ENCODE measurements around the gene ANTXR2.
"Not testable (repeated sequence)": the region's sequence is repeated elsewhere in the genome, so short reads cannot be mapped to it uniquely, and the experiment has no call there.

The ANTXR2 gene

DNA sequence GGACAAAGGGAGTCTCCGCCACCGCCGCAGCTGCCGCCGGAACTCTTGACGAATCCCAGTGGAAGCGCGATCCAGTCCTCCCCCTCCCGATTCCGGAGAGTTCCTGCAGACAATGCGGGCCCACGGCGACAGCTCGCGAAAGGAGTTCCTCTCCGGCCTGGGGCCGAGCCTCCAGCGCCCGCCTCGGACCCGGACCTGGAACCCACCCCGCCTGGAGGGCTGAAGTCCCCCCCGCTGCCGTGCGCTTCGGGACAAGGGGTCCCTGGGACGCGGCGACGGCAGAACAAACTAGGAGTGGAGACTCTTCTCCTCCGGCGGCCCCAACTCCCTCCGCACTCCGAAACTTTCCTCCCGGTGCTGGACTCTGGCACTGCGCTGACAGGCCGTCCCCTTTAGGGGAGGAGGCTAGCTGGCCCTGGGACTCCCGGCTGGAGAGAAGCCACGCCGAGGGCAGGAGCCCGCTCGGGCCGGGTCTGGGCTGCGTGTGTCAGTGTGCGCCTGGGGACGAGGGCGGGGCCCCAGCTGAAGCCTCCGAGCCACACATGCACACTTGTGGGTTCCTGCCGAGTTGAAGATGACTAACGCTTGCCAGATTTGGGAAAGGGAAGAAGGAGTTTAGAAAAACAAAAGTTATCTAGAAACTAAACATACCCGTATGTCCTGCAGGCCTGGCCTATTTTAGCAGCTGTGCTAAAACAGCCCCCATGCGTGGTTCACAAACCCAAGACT, at the start of gene ANTXR2:
ANTXR2 (minus strand) TSS at position 486 of the 729 bp plus-strand sequence. CDS start 669 bp downstream, outside the sequence.
- peak in 2 of 3 experiments; percentile 25 to 43 for DNase-seq (ENCODE audit: low read depth in 2 of 3, low spot score in 2 of 3)

DNA sequence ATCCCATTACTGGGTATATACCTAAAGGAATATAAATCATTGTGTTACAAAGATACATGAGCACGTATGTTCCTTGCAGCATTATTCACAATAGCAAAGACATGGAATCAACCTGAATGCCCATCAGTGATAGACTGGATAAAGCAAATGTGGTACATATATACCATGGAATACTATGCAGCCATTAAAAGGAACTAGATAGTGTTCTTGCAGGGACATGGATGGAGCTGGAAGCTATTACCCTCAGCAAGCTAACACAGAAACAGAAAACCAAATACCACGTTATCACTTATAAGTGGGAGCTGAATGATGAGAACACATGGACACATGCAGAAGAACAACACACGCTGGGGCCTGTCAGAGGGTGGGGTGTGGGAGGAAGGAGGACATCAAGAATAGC, 48.8 kb upstream of the ANTXR2 start:
- DNase-seq (ENCODE audit: low read depth in 2 of 3, low spot score in 2 of 3): not testable (repeated sequence)

DNA sequence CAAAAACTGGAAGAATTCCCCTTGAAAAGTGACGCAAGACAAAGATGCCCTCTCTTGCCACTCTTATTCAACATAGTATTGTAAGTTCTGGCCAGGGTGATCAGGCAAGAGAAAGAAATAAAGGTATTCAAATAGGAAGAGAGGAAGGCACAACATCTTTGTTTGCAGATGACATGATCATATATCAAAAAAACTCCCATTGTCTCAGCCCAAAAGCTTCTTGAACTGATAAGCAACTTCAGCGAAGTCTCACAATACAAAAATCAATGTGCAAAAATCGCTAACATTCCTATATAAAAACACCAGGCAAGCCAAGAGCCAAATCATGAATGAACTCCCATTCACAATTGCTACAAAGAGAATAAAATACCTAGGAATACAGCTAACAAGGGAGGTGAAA, 46.6 kb upstream of the ANTXR2 start:
- DNase-seq (ENCODE audit: low read depth in 2 of 3, low spot score in 2 of 3): not testable (repeated sequence)

DNA sequence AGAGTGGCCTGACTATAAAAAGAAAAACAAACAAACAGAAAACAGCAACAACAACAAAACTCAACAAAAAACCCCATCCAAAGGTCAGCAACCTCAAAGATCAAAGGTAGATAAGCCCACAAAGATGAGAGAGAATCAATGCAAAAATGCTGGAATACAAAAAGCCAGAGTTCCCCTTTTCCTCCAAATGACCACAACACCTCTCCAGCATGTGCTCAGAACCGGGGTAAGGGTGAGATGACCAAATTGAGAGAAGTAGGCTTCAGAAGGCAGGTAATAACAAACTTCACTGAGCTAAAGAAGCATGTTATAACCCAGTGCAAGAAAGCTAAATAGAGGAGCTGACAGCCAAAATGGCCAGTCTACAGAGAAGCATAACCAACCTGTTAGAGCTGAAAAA, 43.5 kb upstream of the ANTXR2 start:
- DNase-seq (ENCODE audit: low read depth in 2 of 3, low spot score in 2 of 3): no peak

DNA sequence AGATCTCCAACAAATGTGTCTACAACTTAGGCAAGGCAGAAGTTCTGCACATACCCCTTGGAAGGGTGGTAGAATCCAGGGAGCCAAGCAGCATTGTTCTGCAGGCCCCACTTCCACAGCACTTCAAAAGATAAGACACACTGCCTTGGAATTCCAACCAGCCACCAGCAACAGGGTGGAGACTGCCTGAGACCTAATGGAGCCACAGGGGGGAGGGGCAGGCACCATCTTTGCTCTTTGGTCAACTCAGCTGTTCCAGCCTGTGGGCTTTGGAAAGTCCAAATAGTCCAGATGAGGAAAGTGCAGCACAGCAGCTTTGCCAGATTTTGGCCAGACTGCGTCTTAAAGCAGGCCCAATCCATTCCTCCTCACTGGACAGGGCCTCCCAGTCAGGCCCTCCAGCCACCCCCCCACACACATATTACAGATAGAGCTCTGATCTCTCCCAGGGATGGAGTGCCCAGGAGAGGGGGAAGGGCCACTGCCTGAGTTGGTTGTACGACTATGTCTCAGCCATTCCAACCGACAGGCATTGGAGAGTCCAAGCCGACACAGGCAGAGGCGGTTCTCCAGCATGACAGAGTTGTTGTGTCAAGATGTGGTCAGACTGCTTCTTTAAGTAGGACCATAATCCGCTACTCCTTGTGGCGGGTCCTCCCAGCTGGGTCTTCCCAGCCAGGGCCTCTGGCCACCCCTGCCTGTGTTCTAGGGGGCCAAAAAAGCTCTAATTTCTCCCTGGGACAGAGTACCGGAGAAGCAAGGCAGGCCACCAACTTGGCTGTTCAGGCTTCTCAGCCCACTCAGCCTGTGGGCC, 42.5 kb upstream of the ANTXR2 start:
- no peak for DNase-seq (ENCODE audit: low read depth in 2 of 3, low spot score in 2 of 3)

DNA sequence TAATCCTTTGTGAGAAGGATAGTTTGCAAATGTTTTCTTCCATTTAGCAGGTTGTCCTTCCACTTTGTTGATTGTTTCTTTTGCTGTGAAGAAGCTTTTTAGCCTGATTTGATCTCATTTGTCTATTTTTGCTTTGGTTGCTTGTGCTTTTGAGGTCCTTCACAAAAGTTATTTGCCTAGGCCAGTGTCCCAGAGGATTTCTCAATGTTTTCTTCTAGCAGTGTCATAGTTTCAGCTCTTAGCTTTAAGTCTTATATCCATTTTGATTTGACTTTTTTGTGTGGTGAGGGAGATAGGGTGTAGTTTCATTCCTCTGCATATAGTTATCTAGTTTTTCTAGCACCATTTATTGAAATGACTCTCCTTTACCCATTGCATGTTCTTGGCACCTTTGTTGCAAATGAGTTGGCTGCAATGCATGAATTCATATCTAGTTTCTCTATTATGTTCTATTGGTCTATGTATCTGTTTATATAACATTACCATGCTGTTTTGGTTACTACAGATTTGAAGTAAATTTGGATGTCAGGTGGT, 41.8 kb upstream of the ANTXR2 start:
- DNase-seq (ENCODE audit: low read depth in 2 of 3, low spot score in 2 of 3): no peak

DNA sequence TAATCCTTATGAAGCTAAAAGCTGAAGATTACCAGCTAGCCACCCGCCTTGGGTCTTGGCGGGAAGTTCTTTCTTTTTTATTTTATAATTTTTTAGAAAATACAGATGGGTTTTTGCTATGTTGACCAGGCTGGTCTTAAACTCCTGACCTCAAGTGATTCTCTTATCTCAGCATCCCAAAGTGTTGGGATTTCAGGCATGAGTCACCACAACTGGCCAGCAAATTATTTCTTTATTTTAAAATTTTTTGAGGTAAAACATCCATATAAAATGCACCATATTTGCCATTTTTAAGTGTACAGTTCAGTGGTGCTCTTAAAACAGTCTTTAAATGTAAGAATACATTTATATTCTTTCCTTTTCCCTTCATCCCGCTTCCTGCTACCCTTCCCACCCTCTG, 40.6 kb upstream of the ANTXR2 start:
- DNase-seq (ENCODE audit: low read depth in 2 of 3, low spot score in 2 of 3): no peak

DNA sequence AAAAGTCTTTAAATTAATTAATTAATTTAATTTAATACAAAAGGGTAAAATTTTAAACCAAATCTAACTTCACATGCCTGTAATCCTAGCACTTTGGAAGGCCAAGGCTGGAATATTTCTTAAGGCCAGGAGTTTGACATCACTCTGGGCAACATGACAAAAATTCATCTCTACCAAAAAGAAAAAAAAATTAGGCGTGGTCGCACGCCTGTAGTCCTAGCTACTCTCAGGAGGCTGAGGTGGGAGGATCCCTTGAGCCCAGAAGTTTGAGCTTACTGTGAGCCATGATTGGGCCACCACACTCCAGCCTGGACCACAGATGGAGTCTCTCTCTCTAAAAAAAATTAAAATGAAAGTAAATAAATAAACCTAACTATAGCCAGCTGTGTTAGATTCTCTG, 39.2 kb upstream of the ANTXR2 start:
- DNase-seq (ENCODE audit: low read depth in 2 of 3, low spot score in 2 of 3): no peak

DNA sequence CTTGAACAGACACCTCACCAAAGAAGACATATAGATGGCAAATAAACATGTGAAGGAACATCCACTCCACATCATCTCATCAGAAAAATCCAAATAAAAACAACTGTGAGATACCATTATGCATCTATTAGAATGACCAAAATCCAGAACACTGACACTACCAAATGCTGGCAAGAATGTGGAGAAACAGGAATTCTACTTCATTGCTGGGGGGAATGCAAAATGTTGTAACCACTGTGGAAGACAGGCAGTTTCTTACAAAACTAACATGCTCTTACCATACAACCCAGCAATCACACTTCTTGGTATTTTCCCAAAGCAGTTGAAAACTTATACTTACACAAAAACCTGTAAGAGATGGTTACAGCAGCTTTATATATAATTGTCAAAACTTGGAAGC, 38.2 kb upstream of the ANTXR2 start:
- DNase-seq (ENCODE audit: low read depth in 2 of 3, low spot score in 2 of 3): no peak

DNA sequence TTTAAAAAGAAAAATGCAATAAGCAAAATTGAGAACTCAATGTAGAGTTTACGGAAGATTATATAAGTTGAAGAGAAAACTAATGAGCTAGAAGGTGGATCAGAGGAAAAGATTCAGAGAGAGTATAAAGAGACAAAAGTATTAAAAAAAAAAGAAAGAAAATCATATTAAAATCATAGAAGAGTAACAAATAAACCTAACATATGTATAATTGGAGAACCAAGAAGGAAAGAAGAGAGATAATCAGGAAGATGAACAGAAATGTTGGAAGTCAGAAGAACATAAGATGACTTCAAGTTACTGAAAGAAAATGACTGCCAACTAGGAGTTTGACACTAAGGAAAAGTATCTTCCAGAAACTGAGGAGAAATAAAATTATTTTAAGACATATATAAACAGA, 34.3 kb upstream of the ANTXR2 start:
- DNase-seq (ENCODE audit: low read depth in 2 of 3, low spot score in 2 of 3): no peak

DNA sequence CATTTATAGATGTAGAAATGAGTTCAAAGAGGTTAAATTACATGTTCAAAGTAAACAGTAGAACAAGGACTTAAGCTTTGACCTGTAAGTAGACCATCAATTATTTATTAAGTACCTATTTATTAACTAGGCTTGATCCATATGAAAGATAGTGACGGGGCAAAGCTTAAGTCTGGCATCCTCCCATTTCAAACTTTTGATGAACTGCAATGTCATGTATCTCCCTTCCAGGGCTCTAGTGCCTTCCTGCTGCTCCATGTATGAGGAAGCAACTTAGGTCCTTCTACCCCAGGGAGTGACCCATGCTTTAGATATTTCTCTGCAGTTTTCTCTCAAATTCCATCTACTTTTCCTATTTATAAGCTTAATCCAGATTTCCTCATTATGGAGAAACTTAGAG, 31.9 kb upstream of the ANTXR2 start:
- no peak for DNase-seq (ENCODE audit: low read depth in 2 of 3, low spot score in 2 of 3)

DNA sequence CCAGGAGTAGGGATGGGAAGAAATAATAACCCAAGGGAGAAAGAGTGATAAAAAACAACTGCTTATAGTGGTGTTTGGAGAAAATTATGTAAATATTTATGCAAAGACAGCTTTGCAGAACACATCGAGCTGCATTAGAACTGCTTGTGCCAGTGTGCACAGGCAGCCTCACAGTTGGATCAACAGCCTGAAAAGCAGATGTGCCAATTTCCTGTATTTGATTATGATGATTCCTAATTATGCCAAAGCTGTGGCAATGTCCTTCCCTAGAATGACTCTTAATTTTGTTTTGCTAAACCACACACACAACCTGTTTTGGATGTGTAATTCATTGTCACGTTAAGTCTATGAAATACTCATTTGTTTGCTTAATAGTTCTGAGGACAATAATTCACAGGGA, 30.6 kb upstream of the ANTXR2 start:
- DNase-seq (ENCODE audit: low read depth in 2 of 3, low spot score in 2 of 3): no peak

DNA sequence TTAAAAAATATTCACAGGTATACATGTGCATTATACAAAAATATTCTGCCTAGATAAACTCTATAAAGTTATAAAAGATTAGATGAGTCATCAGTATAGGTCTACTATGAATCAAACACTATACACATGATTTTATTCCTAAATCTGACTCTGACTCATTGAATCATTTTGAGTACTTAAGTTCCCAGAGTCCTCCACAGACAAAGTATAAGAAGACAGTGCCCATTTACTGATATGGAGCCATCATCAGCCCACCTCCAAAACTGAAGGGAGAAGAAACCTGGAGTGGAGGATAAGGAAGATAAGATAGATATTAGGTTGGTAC, 28.7 kb upstream of the ANTXR2 start:
- DNase-seq (ENCODE audit: low read depth in 2 of 3, low spot score in 2 of 3): no peak

DNA sequence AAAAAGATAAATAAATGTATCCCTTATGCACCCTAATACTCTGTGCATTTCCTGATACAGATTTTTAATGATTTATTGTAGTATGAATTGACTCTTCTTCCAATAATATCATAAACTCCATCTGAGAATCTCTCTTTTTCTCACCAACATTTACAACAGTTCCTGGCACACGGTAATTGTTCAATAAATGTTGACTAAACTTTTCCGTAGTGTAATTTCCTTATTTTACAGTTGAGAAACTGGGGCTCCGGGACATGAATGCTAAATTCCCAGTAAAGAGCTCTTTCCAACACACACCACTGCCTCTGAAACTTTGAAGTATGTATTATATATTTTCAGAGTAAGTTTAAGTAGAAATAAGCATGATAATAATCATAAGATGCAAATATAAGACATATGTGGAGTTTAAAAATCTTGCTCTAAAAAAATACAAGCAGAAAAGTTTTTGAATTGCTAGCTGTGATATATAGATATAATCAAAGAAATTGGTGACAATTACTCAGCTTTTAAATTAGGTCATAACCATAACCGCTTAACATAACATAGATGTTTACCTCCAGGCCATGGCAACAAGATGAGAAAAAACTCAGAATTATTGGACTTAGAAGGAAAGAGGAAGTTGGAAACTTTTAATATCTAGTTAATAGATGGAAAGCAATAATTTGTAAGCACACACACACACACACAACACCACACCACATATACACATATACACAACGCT, 28.2 kb upstream of the ANTXR2 start:
- DNase-seq (ENCODE audit: low read depth in 2 of 3, low spot score in 2 of 3): no peak

DNA sequence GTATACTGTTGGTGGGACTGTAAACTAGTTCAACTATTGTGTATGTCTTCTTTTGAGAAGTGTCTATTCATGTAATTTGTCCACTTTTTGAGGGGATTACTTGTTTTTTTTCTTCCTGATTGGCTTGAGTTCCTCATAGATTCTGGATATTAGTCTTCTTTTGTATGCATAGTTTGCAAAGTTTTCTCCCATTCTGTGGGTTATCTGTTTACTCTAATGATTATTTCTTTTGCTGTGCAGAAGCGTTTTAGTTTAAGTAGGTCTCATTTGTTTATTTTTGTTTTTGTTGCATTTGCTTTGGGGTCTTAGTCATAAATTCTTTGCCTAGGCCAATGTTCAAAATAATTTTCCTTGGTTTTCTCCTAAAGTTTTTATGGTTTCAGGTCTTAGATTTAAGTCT, 26.6 kb upstream of the ANTXR2 start:
- DNase-seq (ENCODE audit: low read depth in 2 of 3, low spot score in 2 of 3): no peak

DNA sequence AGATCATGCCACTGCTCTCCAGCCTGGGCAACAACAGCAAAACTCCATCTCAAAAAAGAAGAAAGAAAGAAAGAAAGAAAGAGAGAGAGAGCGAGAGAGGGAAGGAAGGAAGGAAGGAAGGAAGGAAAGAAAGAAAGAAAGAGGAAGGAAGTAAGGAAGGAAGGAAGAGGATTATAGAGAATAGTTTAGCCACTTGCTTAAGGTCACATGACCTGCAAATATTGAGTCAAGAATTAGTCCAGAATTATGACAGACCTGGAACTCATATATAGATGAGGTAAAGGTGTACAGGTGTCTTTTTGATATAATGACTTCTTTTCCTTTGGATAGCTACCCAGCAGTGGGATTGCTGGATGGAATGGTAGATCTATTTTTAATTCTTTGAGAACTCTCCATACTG, 25.6 kb upstream of the ANTXR2 start:
- no peak for DNase-seq (ENCODE audit: low read depth in 2 of 3, low spot score in 2 of 3)

DNA sequence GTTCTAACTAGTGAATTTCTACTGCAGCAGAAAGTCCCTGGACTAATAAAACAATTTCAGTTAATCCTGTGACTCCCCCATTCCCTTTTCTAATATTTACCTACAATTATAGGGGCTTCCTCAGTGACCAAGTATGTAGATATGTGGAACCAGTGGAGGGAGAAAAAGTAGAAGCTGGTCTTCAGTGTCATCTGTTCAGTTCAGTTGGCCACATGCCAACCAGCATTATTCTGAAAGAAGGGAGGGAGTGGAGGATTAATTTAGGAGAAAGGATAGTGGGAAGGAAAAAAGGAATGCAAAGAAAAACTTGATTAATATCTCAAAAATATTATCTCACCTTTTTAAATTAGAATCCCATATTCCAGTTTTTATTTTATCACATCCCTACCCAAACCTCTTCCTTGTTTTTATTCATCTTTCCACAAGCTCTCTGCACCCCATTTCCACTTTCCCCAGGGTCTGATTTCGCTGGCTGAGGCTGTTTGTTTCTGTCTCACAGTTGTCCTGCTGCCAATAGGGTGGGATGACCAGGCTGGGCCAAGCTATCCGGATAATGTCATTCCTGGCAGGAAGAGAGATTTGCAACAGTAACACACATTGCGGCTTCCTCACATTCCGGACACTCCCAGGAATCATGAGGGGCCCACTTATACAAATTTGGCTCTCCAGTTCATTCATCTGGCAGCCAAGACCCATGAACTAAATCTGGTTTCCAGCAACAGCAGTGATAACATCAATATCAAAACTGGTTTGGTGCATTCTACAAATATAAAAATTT, 24.6 kb upstream of the ANTXR2 start:
- no peak for DNase-seq (ENCODE audit: low read depth in 2 of 3, low spot score in 2 of 3)

DNA sequence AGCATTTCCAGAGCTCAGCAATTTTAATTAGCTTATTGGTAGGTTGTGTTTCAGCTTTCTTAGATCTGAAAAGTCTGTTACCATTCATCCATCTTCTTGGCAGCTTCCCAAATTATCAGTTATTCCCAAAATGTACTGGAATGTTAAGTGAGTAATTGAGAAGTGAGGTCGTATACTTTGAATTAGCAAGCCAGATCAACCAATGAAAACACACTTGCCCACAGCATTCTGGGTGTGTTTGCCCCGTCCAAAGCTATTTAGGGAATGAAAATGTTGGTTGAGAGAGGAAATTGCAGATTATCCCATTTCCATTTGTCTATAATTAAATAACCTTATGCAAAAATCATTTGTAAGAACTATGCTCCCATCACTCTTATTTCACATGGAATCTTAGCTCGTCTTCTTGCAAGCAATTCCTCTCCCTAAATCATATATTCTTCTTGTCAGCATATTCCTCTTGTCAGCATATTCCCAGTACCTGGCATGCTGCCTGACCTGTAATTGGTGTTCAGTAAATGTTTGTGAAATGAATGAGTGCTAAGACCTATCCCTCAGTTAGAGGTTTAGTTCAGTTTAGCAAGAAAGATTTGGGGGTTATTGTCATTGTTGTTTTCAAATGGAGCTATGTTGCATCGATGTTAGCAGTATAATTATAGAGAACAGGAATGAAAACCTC, 23.3 kb upstream of the ANTXR2 start:
- DNase-seq (ENCODE audit: low read depth in 2 of 3, low spot score in 2 of 3): no peak

DNA sequence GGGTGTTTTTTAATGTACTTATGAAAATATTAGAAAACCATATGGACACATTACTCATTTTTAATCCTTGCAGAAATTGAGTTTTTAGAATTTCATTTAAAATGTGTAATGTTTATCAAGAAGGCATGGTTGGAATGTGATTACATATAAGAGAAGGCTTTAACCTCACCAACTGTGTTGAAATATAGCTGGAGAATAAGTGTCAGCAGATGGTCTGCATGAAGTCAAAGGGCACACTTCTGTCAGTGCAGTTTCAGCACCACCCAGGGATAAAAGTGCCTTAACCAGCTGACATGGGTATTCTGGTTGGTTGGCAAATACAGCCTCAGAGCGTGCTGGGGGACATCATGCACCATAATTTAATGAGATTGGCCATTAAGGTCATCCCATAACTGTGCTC, 21.2 kb upstream of the ANTXR2 start:
- DNase-seq (ENCODE audit: low read depth in 2 of 3, low spot score in 2 of 3): no peak

DNA sequence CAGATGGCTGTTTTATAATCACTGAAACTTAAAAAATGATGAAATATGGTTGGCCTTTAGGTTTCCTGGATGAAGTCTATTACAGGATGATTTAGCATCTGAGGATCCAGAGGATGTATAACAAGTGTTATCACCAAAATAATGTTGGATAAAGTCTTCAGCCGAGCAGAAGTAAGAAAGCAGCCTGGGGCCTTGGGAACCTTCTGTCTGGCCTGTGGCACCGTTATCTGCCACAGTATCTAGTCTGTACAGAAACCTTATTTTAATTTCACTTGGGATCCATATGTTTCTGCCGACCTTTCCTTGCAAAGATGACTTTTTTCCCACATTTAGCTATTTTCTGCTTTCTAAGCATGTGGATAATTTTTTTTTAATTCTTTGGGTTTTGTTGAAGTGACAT, 20.5 kb upstream of the ANTXR2 start:
- DNase-seq (ENCODE audit: low read depth in 2 of 3, low spot score in 2 of 3): no peak

DNA sequence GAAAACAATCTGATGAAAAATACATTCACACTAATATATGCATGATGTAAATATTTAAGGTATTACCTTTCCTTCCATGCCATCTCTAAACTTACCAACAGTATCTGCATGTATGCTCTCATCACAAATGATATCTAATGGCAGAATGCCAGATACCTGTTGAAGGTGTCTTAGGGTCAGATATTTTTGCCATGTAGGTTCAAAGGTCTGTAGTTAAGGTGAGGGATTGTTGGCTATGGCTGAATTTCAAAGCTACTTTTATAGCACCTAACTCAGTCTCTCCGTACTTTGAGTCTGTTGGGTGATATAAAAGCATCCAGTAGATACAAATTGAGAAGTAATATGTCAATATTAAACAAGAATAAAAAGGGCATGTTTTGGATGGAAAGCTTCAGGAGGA, 19.8 kb upstream of the ANTXR2 start:
- DNase-seq (ENCODE audit: low read depth in 2 of 3, low spot score in 2 of 3): no peak
